ENCODE data around the gene PPP2R2C. TPM values are rescaled to one million over a fixed set of nuclear protein-coding genes. Genes with fewer than 3 reads are reported as not detected.

Gene PPP2R2C
- total RNA-seq, 1 donor from 2014 or later: 2.2 TPM

GRCh38 chr4:6494431-6495295 is 22.2 kb upstream of the PPP2R2C start:
- no peak overlapping the region for H3K27ac ChIP-seq
- H3K36me3 ChIP-seq: no peaks in the 10 kb centered on the region
- no peaks in the 10 kb centered on the region for H3K4me1 ChIP-seq
- H3K9me3 ChIP-seq: no peaks in the 10 kb centered on the region
- no peak overlapping the region for H3K4me3 ChIP-seq
- intact Hi-C loops (cut with DNase I): no loop called here
- no peak for TF ChIP-seq CTCF (IDR thresholded peaks at IDR 0.05)
- DNase-seq (ENCODE audit: low spot score in 2 of 2): peak in 1 of 2 donors; percentile 47
- H3K27me3 ChIP-seq: no peaks in the 10 kb centered on the region

- Histone ChIP-seq H3K4me3 (no peak overlapping the region), H3K4me1 (no peaks in the 10 kb centered on the region), H3K27ac (no peak overlapping the region), H3K36me3 (no peaks in the 10 kb centered on the region), H3K9me3 (no peaks in the 10 kb centered on the region), H3K27me3 (no peaks in the 10 kb centered on the region)
- TF ChIP-seq CTCF (IDR thresholded peaks at IDR 0.05): no peak
- intact Hi-C loops (cut with DNase I): no loop called here
- peak in 1 of 2 donors; percentile 55 for DNase-seq (ENCODE audit: low spot score in 2 of 2)
Measured at GRCh38 chr4:6493658-6494304, 21.4 kb upstream of the PPP2R2C start.

GRCh38 chr4:6492861-6493657 is 20.6 kb upstream of the PPP2R2C start:
- H3K9me3 ChIP-seq: peaks cover 0 to under 1% of the 10 kb centered on the region in 2 donors
- no peaks in the 10 kb centered on the region for H3K27me3 ChIP-seq
- intact Hi-C loops (cut with DNase I): no loop called here
- no peak overlapping the region for H3K27ac ChIP-seq
- peak in 1 of 2 donors; percentile 28 for DNase-seq (ENCODE audit: low spot score in 2 of 2)
- H3K4me1 ChIP-seq: no peaks in the 10 kb centered on the region
- no peaks in the 10 kb centered on the region for H3K36me3 ChIP-seq
- H3K4me3 ChIP-seq: no peak overlapping the region
- TF ChIP-seq CTCF (IDR thresholded peaks at IDR 0.05): no peak

GRCh38 chr4:6492027-6492590 is 19.7 kb upstream of the PPP2R2C start:
- Histone ChIP-seq H3K9me3 (peaks cover 0 to 10% of the 10 kb centered on the region in 2 donors), H3K27ac (no peak overlapping the region), H3K4me3 (no peak overlapping the region), H3K36me3 (no peaks in the 10 kb centered on the region), H3K27me3 (no peaks in the 10 kb centered on the region), H3K4me1 (no peaks in the 10 kb centered on the region)
- TF ChIP-seq CTCF (IDR thresholded peaks at IDR 0.05): no peak
- intact Hi-C loops (cut with DNase I): no loop called here
- DNase-seq (ENCODE audit: low spot score in 2 of 2): peak in 1 of 2 donors; percentile 22

- no peaks in the 10 kb centered on the region for H3K27me3 ChIP-seq
- H3K27ac ChIP-seq: no peak overlapping the region
- H3K4me1 ChIP-seq: no peaks in the 10 kb centered on the region
- peak in 1 of 2 donors; percentile 27 for DNase-seq (ENCODE audit: low spot score in 2 of 2)
- no peaks in the 10 kb centered on the region for H3K36me3 ChIP-seq
- no peak for TF ChIP-seq CTCF (IDR thresholded peaks at IDR 0.05)
- intact Hi-C loops (cut with DNase I): no loop called here
- H3K4me3 ChIP-seq: no peak overlapping the region
- H3K9me3 ChIP-seq: peaks cover 0 to 14% of the 10 kb centered on the region in 2 donors
Measured at GRCh38 chr4:6491235-6491634, 18.8 kb upstream of the PPP2R2C start.

All from ascending aorta (tissue), 2 donors.